Activated T-cell treated with anti-CD3 and anti-CD28 coated beads for 1 hour (primary cell): ENCODE data around the gene IFNAR2.
"Not testable (repeated sequence)": the region's sequence is repeated elsewhere in the genome, so short reads cannot be mapped to it uniquely, and the experiment has no call there.

ENCODE experiments used
- DNase-seq: peaks from one replicate; pipeline ENCODE4 v3.0.0-alpha.2; 2020; ENCODE audit warnings: low read depth

IFNAR2 gene

DNA sequence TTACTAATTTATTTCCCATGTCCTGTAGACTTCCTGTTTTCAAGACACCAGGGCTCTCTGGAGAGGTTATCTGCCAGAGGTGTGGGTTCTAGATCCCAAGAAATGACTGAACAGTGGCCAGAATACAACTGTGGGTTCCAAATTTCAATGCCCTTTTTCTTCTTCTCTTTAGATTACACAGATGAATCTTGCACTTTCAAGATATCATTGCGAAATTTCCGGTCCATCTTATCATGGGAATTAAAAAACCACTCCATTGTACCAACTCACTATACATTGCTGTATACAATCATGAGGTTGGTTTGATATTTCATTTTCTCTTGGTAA is 15.0 kb downstream of the IFNAR2 start:
- DNase-seq: no peak

DNA sequence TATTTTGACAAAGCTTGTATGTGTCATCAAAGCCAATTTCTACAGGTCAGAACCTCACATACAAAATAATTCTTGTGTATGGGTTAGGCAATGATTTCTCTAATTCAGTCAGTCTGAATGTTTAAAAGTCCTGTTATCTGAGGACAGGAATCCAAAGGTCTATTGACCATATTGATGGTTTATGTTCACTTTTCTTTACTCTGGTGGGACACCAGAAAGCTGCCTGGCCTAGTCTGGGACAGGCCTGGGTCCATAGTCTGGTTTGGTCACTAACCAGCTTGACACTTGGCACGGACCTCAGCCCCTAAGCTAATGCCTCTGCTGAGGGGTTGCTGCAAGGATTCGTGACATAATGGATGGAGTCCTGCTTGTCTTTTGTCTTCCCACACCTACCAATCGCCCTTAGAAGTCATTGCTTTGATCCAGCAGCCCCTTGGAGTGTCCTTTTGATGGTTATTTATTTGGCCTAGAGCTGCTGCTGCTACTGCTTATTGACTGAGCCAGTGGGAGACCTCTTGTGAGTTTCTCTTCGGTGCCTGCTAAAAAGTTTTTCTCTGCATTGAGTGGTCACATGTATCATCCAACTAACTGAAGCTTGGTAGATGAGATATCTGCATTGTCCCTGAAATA is 15.7 kb downstream of the IFNAR2 start:
- no peak for DNase-seq

DNA sequence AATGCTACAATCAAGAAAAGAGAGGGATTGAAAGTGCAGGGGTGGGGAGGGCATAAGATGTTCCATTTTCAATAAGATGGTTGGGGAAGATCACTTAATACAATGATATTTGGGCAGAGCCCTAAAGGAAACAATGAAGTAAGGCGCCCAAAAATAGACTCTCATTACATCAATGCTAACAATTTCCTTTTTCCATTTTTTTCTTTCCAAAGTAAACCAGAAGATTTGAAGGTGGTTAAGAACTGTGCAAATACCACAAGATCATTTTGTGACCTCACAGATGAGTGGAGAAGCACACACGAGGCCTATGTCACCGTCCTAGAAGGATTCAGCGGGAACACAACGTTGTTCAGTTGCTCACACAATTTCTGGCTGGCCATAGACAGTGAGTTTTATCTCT is 16.8 kb downstream of the IFNAR2 start:
- no peak for DNase-seq

DNA sequence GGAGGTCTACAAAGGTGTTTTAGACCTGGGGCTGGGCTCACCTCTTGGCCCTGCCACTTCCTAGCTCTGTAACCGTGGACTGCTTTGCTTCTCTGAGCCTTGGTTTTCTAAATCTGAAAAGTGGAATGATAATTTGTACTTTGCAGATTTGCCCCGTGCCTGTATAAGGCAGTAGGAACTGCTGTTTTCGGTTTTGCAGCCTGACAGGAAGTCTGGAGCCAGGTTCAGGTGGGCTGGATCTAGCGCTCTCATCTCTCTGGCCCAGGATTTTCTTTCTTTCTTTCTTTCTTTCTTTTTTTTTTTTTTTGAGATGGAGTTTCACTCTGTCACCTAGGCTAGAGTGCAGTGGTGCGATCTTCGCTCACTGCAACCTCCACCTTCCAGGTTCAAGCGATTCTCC is 17.2 kb downstream of the IFNAR2 start:
- DNase-seq: no peak

DNA sequence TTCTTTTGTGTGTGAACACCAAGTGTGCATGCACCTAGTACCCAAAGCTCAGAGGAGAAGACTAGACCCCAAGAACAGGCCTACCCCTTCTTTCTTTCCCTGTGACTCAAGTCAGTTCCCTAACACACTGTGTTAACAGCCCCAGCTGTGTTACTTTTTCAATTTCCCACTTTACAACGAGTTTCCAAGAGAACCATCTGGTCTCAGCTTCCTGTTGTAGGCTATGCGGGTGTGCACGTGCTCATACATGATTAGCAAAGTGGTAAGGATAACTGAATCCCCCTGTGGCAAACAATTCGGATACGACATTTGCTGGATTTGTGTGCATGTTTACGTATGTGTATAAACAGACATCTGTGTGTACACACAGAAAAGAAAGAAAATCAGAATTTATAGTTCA is 17.9 kb downstream of the IFNAR2 start:
- no peak for DNase-seq

DNA sequence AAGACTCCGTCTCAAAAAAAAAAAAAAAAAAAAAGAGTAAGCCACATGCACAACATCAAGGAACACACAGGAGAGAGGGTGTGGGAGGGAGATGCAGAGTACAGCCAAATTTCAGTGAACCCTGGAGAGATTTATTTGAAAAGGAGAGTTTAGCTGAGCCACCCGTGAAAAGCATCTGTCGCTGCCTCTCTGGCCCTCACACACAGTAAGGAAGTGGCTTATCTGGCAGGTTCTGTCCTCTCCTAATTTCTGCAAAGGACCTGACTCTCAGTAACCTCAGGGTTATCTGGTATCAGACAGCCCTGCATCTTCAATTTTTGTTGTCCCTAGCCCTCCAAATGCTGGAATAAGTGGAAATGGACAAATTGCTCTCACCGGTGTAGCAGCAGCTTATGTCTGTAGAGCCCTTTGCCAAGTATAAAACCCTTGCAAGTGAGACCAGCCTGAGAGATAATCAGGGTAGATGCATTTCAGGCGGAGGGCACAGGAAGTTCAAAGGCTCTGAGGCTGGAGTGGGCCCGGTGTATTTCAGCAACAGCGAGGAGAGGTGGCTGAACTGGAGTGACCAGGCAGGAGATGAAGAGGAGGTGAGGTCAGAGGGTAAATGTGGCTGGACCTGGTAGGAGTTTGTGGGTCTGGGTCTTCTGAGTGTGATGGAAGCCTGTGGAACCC is 19.7 kb downstream of the IFNAR2 start:
- no peak for DNase-seq

DNA sequence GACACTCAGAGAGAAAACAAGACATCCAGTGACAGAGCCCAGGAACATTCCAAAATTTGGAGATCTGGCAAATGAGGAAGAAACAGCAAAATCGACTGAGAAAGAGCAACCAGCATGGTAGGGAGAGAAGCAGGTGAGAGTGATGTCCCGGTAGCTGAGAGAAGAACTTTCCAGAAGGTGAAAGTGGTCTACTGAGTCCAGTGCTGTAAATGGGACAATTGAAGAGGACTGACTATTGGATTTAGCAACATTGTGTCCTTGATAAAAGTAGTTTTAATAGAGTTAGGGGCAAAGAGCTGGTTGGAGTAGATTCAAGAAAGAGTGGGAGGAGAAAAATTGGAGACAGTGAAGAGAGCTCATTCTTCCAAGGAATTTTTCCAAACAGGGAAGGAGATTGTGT is 21.4 kb downstream of the IFNAR2 start:
- no peak for DNase-seq

DNA sequence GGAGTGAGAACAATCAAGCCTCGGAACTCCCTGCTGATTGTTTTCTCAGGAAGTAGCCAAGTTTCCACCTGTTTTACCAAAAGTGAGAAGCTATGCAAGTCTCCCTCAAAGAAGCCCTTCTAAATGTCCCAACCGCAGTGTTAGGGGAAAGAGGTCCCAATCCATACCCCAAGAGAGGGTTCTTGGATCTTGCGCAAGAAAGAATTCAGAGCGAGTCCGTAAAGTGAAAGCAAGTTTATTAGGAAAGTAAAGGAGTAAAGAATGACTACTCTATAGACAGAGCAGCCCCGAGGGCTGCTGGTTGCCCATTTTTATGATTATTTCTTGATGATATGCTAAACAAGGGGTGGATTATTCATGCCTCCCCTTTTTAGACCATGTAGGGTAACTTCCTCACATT is 23.6 kb downstream of the IFNAR2 start:
- DNase-seq: not testable (repeated sequence)

DNA sequence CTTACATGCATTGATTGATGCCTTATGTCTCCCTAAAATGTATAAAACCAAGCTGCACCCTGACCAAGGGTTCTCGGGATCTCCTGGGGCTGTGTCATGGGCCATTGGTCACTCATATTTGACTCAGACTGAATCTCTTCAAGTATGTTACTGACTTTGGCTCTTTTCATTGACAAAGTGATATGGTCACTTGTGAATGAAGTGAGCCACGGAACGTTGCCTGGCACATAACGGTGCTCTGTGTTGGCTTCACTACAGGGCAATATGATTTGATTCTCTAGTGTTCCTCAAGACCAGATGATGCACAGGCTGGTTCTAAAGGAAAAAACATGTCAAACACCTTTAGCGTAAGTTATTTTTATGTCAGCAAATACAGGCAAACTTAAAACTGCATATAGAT is 25.0 kb downstream of the IFNAR2 start:
- DNase-seq: no peak

DNA sequence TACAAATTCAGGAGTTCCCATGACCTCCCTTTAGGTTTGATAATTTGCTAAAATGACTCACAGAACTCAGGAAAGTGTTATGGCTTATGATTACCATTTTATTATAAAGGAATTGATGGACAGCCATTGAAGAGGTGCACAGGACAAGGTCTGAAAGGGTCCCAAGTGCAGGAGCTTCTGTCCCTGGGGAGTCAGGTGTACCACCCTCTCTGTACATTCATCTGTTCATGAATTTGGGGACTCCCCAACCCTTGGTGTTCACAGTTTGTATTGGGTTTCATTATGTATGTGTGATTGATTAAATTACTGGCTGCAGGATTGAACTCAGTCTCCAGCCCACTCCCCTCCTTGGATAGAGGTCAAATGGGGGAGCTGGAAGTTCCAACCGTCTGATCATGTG is 25.7 kb downstream of the IFNAR2 start:
- no peak for DNase-seq

DNA sequence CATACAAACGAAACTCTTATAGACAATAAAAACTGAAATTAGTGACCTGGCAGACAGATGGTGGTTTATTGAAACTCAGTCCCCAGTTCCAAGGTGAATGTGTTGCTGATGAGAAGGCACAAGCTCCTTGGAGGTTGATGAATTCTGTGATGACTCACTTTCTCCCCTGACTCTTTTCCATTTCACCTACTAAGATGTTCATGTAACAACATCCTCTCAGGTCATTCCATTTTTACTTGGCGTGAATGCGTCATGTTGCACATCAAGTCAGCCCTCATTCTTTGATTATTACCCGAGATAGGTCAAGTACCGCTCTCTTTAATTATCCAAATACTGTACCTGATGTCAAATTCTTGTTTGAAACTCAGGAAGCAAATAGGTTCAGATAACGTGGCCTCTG is 26.3 kb downstream of the IFNAR2 start:
- no peak for DNase-seq

DNA sequence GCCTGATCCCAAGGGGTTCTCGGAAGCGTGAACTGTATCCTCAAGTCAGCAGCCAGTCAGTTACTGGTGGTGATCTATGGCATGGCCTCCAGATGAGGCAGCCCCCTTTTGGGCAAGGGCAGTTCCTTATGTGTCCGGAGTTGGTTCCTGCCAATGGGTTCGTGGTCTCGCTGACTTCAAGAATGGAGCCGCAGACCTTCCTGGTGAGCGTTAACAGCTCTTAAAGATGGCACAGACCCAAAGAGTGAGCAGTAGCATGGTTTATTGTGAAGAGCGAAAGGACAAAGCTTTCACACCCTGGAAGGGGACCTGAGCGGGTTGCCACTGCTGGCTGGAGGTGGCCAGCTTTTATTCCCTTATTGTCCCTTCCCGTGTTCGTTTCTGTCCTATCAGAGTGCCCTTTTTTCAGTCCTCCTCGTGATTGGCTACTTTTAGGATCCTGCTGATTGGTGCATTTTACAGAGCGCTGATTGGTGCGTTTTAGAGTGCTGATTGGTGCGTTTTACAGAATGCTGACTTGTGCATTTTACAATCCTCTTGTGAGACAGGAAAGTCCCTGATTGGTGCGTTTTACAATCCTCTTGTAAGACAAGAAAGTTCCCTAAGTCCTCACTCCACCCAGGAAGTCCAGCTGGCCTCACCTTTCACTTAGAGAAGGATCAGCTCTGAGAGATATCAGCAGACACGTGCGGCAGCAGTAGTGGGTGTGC is 27.5 kb downstream of the IFNAR2 start:
- DNase-seq: no peak

DNA sequence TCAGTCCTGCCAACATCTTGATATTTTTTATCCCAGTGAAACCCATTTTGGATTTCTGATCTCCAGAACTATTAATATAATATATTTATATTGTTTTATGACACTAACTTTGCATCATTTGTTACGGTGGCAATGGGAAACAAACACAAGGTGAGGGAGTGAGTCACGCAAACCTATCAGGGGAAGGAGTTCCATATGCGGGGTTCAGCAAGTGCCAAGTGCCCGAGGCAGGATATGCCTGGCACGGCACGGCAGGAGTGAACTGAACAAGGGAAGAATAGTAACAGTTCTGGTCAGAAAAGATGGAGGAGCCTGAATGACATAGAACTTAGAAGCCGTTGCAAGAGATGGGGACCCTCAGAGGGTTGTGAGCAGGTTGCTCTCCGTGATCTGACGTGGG is 28.7 kb downstream of the IFNAR2 start:
- no peak for DNase-seq

DNA sequence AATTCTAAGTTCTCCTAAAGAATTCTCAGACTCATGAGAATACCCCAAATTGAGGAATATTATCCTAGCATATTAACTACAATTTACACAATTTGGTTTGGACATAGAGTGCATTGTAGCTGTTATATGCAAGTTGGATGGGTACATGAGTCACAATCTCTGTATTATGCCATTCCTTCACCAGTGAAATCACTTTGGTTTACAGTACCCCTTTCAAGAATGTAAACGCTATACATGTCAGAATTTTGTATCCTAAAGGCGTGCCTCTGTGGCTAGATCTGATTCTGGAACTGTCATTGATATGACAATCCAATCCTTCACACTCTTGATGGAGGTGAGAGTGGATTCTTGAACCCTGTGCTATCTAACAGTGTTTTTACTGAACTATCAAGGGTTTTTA is 29.7 kb downstream of the IFNAR2 start:
- no peak for DNase-seq

DNA sequence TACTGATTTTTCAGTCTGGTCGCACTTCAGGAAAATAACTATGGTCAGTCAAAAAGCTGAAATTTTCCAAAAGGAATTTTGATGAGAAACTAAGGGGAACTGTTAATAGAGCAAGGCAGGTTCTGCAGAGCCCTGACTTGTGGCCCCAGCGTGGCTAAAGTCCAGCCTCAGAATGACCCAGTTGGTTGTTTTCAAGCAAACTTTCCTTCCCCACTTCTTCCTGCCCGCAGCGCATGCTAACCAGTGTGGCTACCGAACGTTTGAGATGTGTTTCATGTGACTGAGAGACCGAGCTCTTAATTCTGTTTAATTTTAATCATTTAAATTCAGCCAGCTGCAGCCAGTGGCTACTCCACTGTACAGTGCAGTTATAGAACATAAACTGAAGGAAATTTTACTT is 30.3 kb downstream of the IFNAR2 start:
- no peak for DNase-seq

DNA sequence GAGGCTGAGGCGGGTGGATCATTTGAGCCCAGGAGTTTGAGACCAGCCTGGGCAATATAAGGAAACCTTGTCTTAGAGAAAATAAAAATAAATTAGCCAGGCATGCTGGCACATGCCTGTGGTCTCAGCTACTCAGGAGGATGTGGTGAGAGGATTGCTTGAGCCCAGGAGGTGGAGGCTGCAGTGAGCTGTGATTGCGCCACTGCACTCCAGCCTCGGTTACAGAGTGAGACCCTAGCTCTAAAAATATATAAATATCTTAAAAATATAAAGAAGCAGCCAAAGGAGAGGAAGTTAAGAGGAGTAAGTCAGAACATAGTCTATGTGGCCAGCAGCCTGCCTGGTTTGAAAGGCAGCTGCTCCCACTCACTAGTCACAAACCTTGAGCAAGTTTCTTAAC is 31.9 kb downstream of the IFNAR2 start:
- DNase-seq: no peak

DNA sequence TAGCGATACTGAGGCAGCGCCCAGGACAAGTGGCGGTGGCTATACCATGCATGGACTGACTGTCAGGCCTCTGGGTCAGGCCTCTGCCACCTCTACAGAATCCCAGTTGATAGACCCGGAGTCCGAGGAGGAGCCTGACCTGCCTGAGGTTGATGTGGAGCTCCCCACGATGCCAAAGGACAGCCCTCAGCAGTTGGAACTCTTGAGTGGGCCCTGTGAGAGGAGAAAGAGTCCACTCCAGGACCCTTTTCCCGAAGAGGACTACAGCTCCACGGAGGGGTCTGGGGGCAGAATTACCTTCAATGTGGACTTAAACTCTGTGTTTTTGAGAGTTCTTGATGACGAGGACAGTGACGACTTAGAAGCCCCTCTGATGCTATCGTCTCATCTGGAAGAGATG is 33.2 kb downstream of the IFNAR2 start:
- DNase-seq: no peak

DNA sequence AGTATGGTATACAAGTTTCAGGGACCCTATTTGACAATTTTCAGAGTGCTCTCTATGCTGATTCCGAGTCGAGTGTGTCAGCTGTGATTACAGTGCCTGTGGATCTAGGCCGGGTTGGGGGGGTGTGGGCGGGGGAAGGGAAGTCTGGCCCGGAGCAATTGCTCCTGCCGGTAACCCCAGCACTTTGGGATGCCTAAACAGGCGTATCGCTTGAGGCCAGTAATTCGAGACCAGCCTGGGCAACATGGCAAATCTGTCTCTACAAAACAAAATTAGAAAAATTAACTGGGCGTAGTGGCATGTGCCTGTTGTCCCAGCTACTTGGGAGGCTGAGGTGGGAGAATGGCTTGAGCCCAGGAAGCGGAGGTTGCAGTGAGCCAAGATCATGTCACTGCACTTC is 34.8 kb downstream of the IFNAR2 start:
- DNase-seq: no peak

DNA sequence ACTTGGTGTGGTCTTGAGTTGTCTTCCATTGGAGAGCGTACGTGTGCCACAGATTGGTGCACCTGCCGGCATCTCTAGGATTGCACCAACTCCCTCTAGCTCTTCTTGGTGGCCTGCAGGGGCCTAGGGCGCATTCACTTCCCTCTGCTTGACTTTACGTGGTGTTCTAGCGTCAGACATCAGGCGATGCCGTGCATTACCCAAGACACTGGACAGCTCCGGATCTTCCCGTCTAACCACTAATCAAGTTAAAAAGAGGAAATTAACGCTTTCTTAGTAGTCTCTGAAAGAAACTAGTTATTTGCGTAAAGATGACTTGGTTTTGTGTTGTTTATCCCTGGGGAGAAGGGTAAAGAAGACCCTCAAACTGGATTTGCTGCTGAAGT is 35.9 kb downstream of the IFNAR2 start:
- DNase-seq: no peak

DNA sequence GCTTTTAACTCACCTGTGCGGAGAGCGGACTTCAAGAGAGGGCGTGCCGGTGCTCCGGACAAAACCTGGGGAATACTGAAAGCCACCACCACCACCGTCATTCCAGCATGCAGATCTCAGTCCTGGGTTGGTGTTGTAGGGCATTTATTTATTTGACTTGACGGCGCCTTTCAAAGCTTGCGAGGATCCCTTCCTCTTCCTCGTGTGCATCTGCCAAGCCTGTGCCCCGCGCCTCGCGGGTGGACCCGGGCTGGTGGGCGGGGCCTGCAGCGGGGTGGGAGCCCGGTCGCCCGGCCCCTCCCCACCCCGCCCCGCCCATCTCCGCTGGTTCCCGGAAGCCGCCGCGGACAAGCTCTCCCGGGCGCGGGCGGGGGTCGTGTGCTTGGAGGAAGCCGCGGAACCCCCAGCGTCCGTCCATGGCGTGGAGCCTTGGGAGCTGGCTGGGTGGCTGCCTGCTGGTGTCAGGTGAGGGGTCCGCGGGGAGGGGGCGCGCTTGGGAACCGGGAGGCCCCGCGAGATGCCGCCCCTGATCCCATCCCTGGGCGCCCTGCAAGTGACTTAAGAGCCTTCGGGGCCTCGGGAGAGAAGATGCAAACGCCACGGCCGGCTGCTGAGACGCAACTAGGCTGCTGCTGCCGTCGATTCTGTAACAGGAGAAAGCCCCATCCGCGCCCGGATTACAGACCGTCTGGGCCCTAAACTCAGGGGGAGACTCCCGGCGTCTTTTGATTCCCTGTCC is 36.5 kb downstream of the IFNAR2 start, which contains the start of gene IL10RB:
Gene IL10RB (plus strand): TSS at position 318 of the 739 bp plus-strand sequence. CDS start 99 bp downstream, at position 417.
- DNase-seq: peak; percentile 64

DNA sequence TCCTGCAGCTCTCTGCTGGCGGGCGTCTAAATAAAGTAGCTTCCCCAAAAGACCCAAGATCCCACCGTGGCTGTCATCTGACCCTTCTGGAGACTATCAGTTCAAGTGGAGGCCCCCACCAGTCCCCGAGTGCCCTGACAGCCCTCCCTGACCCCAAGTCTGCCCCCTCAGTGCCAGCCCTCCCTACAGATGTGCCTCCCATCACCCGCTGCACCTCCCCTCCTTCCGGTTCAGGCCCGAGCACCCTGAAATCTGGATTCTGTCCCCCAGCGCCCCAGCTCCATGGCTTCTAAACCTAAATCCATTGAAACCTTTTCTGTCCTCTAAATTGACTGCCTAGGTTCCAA is 37.0 kb downstream of the IFNAR2 start:
- DNase-seq: peak; percentile 18

DNA sequence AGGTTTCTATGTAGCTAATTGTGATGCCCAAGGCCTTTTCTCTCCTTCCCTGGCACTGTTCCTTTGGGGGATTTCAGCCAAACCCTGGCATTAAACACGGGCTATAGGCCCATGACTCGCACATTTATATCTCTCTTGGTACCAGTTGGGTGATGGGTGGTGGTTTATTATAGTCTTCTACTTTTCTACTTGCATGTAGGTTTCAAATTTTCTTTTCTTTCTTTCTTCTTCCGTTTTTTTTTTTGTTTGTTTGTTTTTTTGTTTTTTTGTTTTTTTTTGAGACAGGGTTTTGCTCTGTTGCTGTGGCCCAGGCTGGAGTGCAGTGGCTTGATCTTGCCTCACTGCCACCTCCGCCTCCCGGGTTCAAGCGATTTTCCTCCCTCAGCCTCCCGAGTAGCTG is 37.5 kb downstream of the IFNAR2 start:
- DNase-seq: no peak

DNA sequence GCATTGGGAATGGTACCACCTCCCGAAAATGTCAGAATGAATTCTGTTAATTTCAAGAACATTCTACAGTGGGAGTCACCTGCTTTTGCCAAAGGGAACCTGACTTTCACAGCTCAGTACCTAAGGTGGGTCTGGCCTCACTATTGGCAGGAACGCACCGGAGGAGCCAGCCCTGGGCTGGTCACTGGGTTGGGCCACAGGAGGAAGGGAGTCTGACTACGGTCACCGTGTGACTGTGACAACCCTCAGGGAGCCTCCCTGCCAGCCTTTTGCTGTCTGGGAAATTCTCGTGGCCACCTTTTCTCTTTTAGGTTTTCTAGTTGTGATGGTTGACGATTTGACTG is 38.6 kb downstream of the IFNAR2 start:
- DNase-seq: no peak
